ENCODE data around the gene CNTN4.
"Not testable (repeated sequence)": the region's sequence is repeated elsewhere in the genome, so short reads cannot be mapped to it uniquely, and the experiment has no call there.

CNTN4 gene

DNA sequence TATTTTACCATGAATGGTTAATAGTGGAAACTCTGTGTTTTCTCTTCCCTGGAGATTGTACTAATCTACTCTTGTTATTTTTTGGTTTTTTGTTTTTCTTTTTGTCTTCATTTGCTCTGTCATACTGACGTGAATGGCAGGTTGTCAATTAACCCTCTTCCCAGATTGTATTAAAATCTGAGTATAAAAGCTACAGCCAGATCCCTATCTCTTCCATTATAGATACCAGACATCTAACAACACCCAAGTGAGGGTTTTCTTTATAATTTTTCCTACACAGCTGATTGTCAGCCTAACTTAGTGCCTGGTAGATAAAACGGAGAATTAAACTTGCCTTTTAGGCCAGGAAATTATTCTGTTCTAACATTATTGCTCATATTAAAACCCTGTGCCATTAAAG is 848.9 kb downstream of the CNTN4 start:
- no peak for DNase-seq (ENCODE audit: low read depth in 3 of 3, low spot score in 1 of 3)

DNA sequence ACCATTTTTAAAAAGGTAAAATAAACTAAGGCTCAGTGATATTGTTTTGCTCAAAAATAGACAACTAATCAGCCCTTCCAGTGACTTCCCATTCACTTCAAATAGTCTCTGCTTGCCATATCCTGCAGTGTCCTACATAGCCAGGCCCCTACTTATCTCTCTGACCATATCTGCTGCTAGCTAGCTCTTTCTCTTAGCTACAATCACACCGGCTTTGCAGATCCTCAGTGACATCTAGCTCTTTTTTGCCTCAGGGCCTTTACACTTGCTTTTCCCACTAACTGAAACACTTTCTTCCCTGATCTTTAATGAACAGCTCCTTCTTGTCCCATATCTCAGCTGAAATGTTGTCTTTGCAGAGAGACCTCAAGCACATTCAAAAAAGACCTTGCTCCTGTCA is 850.2 kb downstream of the CNTN4 start:
- no peak for DNase-seq (ENCODE audit: low read depth in 3 of 3, low spot score in 1 of 3)

DNA sequence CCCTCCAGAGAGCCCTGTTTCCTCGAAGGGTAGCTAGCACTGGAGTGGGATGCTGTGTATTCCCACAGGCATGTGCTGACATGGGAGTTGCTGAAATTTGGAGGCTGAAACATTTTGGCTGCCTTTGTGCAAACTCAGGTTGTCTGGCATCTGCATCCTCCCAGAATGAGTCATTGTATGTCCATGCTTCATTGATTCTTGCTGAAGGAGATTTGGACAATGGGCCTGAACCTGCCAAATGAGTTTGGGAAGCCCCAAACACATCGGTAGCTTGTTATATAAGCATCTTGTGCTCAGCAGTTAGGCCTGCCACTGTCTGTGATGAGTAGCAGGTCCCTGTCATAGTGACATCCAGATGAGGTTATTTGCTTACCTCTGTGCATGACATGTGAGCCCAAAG is 851.5 kb downstream of the CNTN4 start:
- DNase-seq (ENCODE audit: low read depth in 3 of 3, low spot score in 1 of 3): no peak

DNA sequence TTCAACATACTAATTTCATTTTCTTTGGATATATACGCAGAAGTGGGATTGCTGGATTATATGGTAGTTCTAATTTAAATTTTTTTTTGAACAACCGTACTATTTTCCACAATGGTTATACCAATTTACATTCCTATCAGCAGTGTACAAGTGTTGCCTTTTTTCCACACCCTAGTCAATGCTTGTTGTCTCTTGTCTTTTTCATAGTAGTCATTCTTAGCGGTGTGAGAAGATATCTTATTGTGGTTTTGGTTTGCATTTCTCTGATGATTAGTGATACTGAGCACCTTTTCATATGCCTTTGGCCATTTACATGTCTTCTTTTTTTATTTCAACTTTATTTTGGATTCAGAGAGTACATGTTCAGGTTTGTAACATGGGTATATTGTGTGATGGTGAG is 858.4 kb downstream of the CNTN4 start:
- no peak for DNase-seq (ENCODE audit: low read depth in 3 of 3, low spot score in 1 of 3)

DNA sequence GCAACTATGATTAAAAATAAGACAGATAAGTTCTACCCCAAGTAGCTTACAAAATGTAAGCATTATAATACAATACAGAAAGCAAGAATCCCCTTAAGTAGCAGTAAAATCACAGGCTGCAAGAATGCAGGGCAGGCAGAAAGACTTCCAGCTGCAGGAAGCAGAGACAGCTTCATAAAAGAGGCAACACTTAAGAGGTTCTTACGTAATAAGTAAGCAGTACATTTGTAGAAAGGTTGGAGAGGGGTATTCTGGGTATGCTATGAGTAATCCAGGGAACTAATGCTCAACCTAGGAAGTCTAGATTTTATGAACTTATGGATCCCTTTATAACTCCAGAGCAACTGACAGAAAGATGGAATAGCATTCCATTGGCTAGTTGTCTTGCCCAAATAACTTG is 859.9 kb downstream of the CNTN4 start:
- no peak for DNase-seq (ENCODE audit: low read depth in 3 of 3, low spot score in 1 of 3)

DNA sequence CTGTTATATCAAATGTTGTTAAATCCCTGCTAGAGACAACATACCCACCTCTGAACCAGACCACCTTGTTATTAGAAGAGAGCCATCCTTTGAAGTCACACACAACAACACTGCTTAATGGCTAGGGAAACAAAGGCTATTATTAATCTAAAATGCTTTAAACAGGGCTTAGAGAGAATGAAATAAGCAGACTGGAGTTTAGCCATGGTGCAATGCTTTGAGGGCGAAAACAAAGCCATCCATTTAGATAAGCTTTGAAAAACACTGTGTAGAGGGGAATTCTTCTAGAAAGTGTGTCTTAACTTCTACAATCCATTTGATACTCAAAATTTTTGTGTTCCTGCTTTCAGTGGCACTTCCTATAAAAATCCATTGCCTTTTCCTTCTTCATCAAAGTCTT is 862.9 kb downstream of the CNTN4 start:
- DNase-seq (ENCODE audit: low read depth in 3 of 3, low spot score in 1 of 3): no peak

DNA sequence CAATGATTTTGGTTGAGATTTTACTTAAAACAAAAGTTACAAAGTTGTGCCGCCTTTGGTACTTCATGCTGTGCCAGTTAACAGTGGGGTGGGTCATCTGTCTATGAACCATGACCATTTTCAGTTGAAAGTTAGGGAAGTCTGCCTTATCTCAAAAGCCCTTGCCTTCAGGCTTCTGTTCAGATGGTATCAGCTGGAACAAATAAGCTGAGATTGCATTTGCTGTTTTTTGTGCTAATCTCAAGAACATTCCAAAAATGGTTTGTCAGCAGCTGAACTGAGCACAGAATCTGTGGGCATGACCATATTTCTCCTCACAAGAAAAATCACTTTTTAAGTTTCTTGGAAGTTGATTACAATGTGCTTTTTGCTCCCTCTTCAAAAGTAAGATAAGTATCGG is 869.2 kb downstream of the CNTN4 start:
- no peak for DNase-seq (ENCODE audit: low read depth in 3 of 3, low spot score in 1 of 3)

DNA sequence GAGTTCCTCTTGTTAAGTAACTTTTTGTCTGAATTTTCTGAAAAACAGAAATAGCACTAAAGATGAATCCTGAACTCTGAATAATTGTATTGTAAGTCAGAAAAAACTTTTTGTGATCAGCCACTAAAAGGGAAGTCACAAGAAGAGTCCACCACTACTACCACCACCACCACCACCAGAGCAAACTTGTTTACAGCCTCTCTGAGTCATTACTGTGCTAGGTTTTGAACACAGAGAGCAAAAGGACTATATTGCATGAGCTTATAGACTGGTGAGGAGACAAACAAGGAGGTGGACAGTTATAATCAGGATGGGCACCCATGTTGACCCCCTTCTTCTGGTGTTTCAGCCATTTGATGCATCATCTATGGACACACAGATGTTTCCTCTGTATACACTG is 869.8 kb downstream of the CNTN4 start:
- no peak for DNase-seq (ENCODE audit: low read depth in 3 of 3, low spot score in 1 of 3)

DNA sequence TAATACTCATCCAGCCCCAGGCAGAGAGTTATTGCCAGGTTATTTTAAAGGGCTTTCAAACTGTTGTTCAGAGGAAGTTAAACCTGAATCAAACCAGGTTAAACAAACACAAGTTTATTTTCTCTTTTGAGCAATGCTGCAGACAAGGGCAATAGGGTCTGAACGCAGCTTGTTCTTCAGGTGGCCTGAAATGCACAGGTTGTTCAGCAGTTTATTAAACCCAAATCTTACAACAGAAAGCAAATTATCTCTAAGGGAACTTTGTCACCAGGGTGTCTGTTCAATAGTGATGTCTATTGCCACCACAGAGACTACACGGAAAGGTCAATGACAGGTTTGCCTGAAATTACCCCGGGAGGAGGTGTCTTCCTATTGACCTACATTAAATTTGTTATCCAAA is 877.5 kb downstream of the CNTN4 start:
- no peak for DNase-seq (ENCODE audit: low read depth in 3 of 3, low spot score in 1 of 3)

DNA sequence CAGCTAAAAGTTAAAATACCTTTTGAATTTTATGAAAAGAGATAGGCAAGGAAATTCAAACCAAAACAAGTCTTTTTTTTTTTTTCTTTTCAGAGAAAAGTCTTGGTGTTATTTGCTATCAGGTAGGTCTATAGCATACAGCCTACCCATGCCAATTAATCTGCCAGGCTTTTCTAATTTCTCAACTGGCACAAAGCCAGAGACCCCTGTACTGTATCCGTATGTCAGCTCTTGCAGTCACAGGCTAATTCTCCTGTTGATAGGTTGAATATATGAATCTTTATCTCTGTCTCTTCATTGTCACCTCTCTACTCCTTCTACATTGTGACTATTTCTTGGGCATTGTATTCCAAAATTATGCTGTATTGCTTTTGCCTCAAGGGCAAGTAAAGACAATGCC is 878.1 kb downstream of the CNTN4 start:
- no peak for DNase-seq (ENCODE audit: low read depth in 3 of 3, low spot score in 1 of 3)

DNA sequence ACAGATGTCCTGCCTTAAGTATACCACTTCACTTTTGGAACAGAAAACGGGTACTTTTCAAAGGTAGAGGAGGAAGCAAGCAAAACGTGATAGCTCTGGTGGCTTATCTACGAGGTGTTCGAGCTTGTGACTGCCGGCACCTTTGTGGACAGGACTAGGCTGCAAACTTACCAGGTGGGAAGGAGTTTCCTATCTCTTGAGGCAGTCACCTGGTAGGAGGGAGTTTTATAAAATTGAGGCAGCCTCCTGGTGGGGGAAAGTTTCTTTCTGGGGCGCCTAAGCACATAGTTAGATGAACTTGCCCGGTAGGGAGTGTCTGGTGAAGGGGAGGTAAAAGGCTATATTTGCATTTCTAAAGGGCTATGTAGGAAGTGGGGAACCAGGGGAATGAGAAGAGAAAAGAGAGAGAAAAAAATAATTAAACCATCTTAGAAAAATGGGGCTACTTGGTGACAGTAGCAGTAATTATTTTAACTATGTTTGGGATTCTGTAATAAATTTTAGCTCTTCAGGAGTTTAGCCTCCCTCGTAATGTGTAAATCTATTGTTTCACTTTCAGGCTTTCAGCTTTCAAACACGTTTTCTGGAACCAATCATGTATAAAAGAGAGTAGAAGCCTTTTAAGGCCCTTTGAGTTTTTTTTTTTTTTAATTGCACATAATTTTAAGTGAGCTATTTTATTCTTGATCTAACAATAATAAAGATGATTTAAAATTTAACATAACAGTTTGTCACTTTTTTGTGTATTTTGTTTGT is 880.5 kb downstream of the CNTN4 start:
- no peak for DNase-seq (ENCODE audit: low read depth in 3 of 3, low spot score in 1 of 3)

DNA sequence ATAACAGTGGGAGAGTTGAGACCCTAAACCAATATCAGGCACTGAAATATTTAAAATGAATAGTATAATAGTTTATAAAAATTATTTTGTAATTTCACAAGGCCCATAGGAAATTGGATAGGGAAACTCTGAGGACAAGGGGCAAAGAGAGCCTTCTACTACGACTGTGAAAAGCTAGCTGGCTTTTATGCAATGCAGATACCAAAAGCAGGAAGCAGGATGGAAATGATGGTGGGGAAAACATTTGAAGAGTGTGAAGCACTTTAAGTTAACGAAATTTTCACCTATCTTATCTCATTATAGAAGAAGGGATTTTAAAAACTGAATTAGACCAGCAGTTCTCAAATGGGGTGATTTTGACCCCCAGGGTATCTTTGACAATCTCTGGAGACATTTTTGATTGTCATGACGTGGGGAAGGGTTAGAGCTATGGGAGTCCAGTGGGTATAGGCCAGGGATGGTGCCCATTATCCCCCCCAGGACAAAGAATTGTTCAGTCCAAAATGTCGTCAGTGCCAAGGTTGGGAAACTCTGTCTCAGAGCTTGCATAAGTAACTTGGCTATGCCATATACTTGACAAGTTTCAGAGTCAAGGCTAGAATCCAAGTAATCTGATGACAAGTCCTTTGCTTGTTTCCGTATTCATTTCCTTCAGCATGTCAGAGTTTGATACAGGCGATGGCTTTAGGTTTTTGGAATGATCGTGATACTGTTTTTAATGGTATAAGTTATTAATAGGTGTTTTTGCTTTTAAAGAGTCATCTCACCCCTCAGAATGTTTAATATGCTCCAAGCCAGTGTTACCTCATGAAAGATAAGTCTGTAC is 885.6 kb downstream of the CNTN4 start:
- no peak for DNase-seq (ENCODE audit: low read depth in 3 of 3, low spot score in 1 of 3)

DNA sequence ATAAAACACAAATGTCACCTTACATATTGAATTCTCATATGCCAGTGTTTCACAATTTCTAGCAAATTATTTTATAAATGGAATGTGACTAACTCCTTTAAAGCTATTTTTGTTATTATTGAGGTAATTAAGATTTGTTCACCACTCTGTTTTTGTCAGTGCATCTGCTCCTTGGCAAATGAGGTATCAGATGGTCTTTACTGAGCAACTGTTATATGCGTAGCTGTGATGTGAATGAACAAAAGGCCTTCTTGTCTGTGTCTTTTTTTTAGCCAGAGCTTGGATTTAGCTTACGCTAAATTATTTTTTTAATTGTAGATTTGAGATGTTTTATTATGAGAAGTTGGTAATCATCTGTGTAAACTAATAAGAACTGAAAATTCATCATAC is 886.2 kb downstream of the CNTN4 start:
- DNase-seq (ENCODE audit: low read depth in 3 of 3, low spot score in 1 of 3): no peak

DNA sequence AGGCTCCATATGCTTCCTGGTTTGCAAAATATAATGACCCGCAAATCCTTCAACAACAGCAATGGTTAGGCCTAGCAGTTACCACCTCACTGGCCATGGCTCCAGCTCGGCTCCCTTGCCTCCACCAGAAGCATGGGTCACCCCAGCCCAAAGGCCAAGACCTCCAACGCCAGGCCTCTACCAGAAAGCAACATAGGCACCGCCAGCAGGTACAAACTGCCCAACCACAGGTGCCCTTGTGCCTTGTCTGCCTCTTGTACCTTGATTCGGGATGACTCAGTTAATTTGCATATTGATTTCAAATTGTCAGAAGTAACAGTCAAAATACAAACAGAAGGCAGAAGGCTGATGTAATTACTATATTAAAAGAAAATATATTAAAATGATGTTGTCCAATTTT is 886.8 kb downstream of the CNTN4 start:
- DNase-seq (ENCODE audit: low read depth in 3 of 3, low spot score in 1 of 3): no peak

DNA sequence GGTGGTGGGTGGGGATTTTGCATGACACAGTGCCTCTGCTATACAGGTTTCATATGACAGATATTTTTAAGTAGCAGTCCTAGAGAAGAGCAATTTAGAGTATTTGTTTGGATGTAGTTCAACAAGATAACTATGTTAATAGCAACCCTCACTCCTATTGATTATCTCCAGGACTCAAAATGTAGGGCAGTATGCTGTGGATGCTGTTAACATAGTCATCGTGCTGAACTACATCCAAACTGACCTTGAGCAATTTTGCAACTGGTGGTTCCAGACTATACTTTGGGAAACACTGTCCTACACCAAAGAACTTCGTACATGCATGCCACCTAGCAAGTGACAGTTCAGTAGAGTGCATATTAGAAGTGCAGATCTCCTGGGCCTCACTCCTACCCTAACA is 893.9 kb downstream of the CNTN4 start:
- DNase-seq (ENCODE audit: low read depth in 3 of 3, low spot score in 1 of 3): no peak

DNA sequence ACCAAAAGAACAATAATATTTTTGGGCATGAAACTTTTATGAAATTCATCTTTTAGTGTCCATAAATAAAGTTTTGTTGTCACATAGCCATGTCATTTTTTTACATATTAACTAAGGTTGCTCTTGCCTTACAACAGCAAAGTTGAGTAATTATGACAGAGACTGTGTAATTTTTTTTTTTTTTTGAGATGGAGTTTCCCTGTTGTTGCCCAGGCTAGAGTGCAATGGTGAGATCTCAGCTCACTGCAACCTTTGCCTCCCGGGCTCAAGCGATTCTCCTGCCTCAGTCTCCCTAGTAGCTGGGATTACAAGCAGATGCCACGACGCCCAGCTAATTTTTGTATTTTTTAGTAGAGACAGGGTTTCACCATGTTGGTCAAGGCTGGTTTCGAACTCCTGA is 894.5 kb downstream of the CNTN4 start:
- DNase-seq (ENCODE audit: low read depth in 3 of 3, low spot score in 1 of 3): not testable (repeated sequence)

DNA sequence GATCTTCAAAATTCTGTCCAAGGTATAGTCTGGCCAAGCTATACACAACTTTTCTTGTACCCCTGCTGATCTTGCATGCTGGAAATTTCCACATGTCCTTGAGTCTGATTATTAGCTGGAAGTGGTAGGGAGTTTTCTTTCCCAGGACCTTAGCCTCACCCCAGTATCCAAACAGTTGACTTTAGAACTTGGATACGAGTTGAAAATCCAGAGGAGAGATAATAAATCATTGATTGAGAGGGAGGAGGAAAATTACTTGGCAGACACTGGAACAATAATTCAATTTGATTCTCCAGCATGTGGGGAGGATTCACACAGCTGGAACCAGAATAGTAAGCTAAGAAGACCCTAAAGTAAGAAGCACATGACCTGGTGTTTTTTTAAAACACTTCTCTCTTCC is 895.1 kb downstream of the CNTN4 start:
- no peak for DNase-seq (ENCODE audit: low read depth in 3 of 3, low spot score in 1 of 3)

DNA sequence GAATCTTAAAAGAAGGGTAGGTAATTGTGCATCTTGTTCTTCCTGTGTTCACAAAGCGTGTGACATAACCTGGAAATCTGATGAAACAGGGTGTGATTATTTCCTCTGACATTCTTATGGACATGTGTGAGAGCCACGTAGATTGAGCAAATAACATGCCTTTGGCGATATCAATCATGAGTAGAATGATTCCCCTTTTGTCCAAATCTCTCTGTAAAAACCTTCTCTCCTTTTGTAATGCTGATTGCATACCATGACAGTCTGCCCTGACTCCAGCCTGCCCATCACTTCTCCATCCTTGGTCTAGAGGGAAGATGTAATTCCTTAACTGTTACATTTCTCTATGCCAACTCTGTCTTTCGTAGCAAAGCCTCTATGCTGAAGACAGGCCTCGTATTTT is 896.5 kb downstream of the CNTN4 start:
- DNase-seq (ENCODE audit: low read depth in 3 of 3, low spot score in 1 of 3): no peak

DNA sequence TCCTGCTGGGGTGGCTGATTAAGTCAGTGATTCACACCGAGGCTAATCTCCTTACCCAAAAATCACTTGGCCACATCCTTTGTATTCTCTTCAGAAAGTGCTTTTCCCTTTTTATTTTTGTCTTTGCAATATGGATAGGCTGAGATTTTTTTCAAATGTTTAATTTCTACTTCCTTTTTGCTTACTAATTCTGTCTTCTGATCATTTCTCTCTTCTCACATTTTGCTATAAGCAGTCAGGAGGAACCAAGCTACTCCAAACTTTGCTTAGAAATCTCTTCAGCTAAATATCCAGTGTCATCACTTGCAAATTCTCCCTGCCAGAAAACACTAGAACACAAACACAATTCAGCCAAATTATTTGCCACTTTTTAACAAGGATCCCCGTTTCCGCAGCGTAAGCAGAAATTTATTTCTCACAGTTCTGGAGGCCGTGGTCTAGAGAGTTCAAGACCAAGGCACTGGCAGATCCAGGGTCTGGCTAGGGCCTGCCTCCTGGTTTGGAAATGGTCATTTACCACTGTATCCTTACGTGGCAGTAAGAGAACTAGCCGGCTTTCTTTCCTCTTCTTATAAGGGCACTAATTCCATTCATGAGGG is 906.6 kb downstream of the CNTN4 start:
- DNase-seq (ENCODE audit: low read depth in 3 of 3, low spot score in 1 of 3): no peak

DNA sequence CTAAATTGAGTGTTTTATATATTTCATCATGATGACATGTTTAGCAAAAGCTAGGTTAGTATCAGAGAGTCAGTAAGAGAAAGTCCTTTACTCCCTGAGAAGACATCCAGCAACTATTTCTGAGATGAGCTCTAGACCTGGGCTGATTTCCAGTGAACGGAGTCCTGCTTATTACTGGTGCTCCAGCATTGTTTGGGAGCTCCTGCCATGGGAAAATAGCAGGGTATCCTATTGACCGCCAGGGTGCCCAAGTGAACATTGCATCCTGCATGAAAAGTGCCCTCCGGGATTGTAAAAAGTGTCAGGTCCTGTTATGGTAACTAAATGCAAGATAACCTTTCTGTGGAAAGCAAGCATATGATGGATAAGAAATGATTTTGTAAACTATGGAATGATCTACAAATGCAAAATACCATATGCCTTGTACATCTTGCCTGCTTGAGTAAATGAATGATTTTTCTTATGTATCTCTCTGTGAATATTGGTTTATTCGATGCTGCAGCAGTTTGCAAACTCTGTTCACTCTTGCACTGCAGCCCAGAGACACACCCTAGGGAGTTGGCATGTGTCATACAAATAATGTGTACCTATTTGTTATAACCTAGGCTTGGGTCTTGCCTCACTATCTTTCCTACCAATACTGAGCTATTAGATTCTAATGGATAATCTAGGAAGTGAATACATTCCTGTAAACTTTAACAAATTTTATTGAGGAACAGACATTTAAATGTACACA is 914.8 kb downstream of the CNTN4 start:
- no peak for DNase-seq (ENCODE audit: low read depth in 3 of 3, low spot score in 1 of 3)

DNA sequence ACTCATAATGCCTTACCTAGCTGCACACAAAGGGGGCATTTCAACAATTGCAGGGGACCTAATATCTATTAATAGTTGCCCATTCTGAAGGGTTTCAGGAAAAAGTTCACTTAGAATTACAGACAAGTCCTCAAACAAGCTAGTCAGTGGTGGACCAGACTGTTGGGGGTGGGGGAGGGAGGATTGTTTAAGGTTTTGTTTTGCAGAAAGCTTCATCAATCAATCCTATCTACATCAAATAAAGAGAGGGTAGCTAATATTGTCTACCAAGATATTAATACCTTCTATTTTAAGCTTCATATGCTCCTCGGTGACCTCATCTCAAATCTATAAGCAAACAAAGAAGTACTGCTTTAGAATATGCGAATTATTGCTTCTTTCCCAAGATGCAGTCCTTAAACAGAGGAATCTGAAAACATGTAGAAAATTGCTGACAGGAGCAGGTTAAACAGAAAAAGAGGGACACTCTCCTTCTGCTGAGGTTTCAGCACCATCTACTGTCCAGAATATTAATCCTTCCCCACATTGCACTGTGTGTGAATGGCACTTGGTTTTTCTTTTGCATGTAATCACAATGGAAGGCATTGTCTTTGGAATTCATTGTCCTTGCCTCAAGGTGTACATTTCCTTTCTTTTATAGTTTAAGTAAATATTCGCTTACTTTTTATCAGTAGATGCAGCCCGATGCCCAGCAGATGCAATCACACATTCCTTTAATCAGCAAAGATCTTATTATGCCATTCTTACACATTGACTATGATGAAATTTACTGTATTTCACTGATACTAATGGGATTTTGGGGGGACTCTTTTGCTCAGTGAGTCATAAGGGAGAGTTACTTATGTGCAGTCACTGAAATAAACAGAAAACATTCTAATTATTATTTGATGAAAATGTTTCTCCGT is 916.8 kb downstream of the CNTN4 start:
- no peak for DNase-seq (ENCODE audit: low read depth in 3 of 3, low spot score in 1 of 3)

Measured in stimulated activated CD4-positive, alpha-beta T cell treated with anti-CD3 and anti-CD28 coated beads, TNF-alpha, amount 100 ng/mL, for 1 hour (primary cell).